Activated T-helper 1 cell treated with anti-CD3 and anti-CD28 coated beads, Interleukin-2, amount 50 U/mL, for 16 hours (primary cell): Measurements from ENCODE around the gene ECT2L.

ENCODE experiments used
- DNase-seq, 2 donors: peaks; one replicate each; pipeline ENCODE4 v3.0.0-alpha.2; 2020; ENCODE audit warnings: low read depth in 1 of 2, low spot score in 1 of 2

The ECT2L gene

GRCh38 chr6:138803861-138804260, 8.0 kb downstream of the ECT2L start:
- no peak for DNase-seq

- no peak for DNase-seq
Measured at GRCh38 chr6:138805016-138805765, 9.3 kb downstream of the ECT2L start.

- DNase-seq, result no peak
Measured at GRCh38 chr6:138806889-138807288, 11.0 kb downstream of the ECT2L start.

DNA sequence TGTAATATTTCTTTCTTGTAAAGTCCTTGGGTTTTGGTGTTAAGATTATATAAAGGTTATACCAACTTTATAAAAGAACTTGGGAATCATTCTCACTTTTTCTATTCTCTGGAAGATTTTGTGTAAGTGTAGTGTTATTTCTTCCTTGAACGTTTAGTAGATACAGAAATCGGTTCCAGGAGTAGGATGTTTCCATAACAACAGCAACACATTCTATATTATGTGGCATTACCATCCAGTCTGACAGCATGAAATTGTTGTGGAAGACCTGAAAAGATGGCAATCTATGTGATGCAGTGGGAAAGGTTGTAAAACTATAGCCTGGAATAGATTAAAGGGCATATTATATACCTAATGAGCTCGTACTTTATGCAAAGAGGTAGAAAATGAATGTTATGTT, 13.8 kb downstream of the ECT2L start:
- no peak for DNase-seq

DNA sequence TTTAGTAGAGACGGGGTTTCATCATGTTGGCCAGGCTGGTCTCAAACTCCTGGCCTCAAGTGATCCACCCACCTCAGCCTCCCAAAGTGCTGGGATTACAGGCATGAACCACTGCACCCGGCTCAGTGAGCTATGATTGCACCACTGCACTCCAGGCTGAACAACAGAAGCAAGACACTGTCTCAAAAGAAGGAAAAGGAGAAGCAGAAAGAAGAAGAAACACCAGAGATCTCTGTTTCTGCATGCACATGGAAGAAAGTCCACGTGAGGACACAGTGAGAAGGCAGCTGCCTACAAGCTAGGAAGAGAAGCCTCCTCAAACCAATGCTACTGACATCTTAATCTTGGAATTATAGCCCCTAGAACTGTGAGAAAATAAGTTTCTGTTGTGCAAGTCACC, 16.0 kb downstream of the ECT2L start:
- no peak for DNase-seq

GRCh38 chr6:138814179-138814834, 18.4 kb downstream of the ECT2L start:
- no peak for DNase-seq

DNA sequence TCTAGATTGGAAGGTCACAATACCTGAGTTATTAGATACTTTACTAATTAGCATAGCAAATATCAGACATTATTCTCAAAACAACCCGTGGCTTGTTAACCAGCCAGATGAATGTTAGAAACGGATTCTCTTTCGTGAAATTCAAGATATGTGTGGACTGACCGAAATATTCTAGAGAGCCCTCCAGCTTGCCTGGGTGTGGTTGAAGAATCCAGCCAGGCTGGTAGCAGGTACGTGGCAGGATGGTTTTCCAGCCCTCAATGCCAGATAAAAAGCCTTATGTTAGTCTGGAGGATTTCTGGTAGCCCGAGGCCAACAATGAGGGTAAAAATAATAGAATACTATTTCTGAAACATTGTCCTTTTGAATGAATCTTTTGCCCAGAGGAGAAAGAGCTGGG, 19.3 kb downstream of the ECT2L start:
- DNase-seq, result no peak

DNA sequence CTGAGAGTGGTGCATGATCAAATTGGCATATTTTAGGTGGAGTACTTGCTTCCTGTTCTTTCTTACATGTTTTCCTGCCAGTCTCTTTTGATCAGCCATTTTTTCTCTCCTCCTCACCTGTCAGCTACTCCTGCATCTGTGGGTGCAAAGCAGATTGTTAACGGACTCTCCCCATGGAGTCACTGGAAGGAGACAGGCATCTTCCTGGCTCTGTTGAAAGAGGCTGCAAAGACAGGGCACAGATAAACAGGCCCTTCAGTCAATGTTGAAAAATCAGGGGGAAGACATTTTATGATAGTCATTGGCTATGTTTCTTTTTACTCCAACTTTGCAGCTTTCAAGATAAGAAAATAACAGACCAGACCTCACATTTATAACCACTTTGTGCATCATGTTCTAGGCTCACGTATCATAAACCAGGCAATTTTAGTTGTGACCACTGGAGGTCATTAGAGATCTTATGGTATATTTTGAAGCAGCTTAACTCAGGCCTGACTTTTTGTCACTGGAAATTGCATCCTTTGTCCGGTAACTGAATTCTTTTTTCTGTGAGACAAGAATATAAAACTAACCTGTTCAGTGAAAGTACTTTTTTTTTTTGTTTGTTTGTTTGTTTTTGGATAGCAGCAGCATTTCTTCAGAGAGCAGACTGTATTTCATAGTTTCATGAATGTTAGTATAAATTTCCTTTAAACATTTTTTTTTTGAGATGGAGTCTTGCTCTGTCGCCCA, 20.1 kb downstream of the ECT2L start:
- no peak for DNase-seq

- DNase-seq, result no peak
Measured at GRCh38 chr6:138817799-138818198, 21.9 kb downstream of the ECT2L start.

GRCh38 chr6:138818496-138819194, 22.8 kb downstream of the ECT2L start:
- DNase-seq, result no peak

DNA sequence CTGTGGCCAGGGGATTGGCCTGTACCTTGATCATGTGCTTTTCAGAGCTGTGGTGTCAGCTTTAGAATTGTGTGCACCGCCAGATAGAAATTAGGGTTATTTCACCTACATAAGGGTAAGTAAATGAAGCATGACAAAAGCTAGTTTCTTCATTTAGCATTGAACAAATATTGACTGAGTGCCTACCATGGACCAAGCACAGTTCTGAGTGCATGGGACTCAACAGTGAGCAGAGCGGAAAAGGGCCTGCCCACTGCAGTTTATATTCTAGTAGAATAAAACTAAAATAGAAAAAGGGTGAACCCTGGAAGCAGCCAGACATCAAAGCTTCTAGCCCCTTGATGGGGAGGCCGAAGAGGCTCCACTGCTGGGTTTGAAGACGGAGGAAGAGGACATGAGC, 25.6 kb downstream of the ECT2L start:
- DNase-seq, result no peak

- no peak for DNase-seq
Measured at GRCh38 chr6:138824482-138825144, 28.7 kb downstream of the ECT2L start.

GRCh38 chr6:138830248-138830647, 34.4 kb downstream of the ECT2L start:
- no peak for DNase-seq

GRCh38 chr6:138832182-138832581, 36.3 kb downstream of the ECT2L start:
- DNase-seq, result no peak

GRCh38 chr6:138833816-138834539, 38.1 kb downstream of the ECT2L start:
- no peak for DNase-seq

- DNase-seq, result no peak
Measured at GRCh38 chr6:138837246-138837645, 41.4 kb downstream of the ECT2L start.

GRCh38 chr6:138844192-138844591, 48.3 kb downstream of the ECT2L start:
- no peak for DNase-seq

DNA sequence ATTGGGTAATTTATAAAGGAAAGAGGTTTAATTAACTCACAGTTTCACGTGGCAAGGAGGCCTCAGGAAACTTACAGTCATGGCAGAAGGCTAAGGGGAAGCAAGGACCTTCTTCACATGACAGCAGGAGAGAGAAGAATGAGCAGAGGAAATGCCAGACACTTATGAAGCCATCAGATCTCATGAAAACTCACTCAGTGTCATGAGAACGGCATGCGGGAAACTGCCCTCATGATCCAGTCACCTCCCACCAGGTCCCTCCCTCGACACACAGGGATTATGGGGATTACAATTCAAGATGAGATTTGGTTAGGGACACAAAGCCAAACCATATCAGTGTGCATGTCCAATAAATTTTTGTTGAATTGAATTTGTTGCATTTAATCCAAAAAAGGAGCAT, 52.0 kb downstream of the ECT2L start:
- no peak for DNase-seq

GRCh38 chr6:138848461-138848860, 52.6 kb downstream of the ECT2L start:
- DNase-seq, result no peak

- DNase-seq, result no peak
Measured at GRCh38 chr6:138849791-138850190, 53.9 kb downstream of the ECT2L start.
